Spleen (tissue), 11 donors: Measurements from ENCODE around the gene CCDC148. TPM values are rescaled to one million over a fixed set of nuclear protein-coding genes. Genes with fewer than 3 reads are reported as not detected.

Experiments
- DNase-seq: peaks from one replicate; pipeline ENCODE4 v3.0.0-alpha.2; 2020
- H3K27ac ChIP-seq, 8 donors: fragments of 200-600 bp; sonication (generic) in 7 of 8; 1 replicate in 4 of 8; 2 replicates in 4 of 8; pipeline versions ENCODE4 v1.5.0 to v1.8.0; 2016 to 2021; ENCODE audit warnings: inconsistent platforms in 4 of 8, mild to moderate bottlenecking in 4 of 8, moderate library complexity in 1 of 8
- H3K27me3 ChIP-seq, 7 donors: fragments of 200-600 bp; sonication (generic) in 6 of 7; replicated peaks in 1 of 7; 1 replicate in 4 of 7; 2 replicates in 3 of 7; pipeline versions ENCODE4 v1.5.0 to v1.8.0; 2016 to 2021; ENCODE audit warnings: inconsistent platforms in 3 of 7, mild to moderate bottlenecking in 1 of 7
- H3K36me3 ChIP-seq, 6 donors: fragments of 200-600 bp; sonication (generic) in 5 of 6; 1 replicate in 4 of 6; 2 replicates in 2 of 6; pipeline versions ENCODE4 v1.5.0 to v1.8.0; 2016 to 2021; ENCODE audit warnings: inconsistent platforms in 2 of 6
- H3K4me1 ChIP-seq, 6 donors: fragments of 200-600 bp; sonication (generic) in 5 of 6; 1 replicate in 3 of 6; 2 replicates in 3 of 6; pipeline versions ENCODE4 v1.5.0 to v1.8.0; 2016 to 2021; ENCODE audit warnings: inconsistent platforms in 3 of 6
- H3K4me3 ChIP-seq, 8 donors: fragments of 200-600 bp; sonication (generic) in 7 of 8; 1 replicate in 4 of 8; 2 replicates in 4 of 8; pipeline versions ENCODE4 v1.5.0 to v1.8.0; 2016 to 2021; ENCODE audit warnings: inconsistent platforms in 4 of 8, mild to moderate bottlenecking in 4 of 8, moderate library complexity in 2 of 8
- H3K9me3 ChIP-seq, 8 donors: fragments of 200-600 bp; sonication (generic) in 7 of 8; 1 replicate in 4 of 8; 2 replicates in 4 of 8; pipeline versions ENCODE4 v1.5.0 to v1.8.0; 2016 to 2021; ENCODE audit warnings: inconsistent platforms in 4 of 8
- POLR2A ChIP-seq, 3 donors: fragments of 450-650 bp; IDR thresholded peaks; one replicate each; pipeline ENCODE4 v1.5.1; 2017; ENCODE audit warnings: antibody characterized with exemption in 3 of 3, mild to moderate bottlenecking in 1 of 3
- POLR2AphosphoS5 ChIP-seq, 3 donors: sonication (generic); formaldehyde crosslinking; IDR thresholded peaks; one replicate each; pipeline ENCODE4 v1.5.1; 2017; ENCODE audit warnings: antibody characterized with exemption in 3 of 3
- WGBS, 5 donors: extraction: QIAGEN DNeasy Blood & Tissue Kit in 3 of 5; methylation state at CpG; one replicate each; pipeline versions ENCODE4 v1.1.5 to v1.1.7; 2013 to 2018; 5-methylcytosine and 5-hydroxymethylcytosine counted together
- intact Hi-C: fragments of 100-400 bp; cut with DNase I; formaldehyde crosslinking; loops from one replicate; pipeline ENCODE4 v1.15.0; 2023; ENCODE audit warnings: low total_unique reads
- polyA plus RNA-seq, 3 donors: library from polyadenylated mRNA; stranded (reverse); fragments of 200-250 nt; gene quantifications; one replicate each; pipeline ENCODE4 v1.2.1, GENCODE V29; 2013
- total RNA-seq, 7 donors: library from RNA; depleted of rRNA in 3 of 7; stranded (reverse); fragments of >200 nt in 3 of 7; fragmentation: NEBNext Ultra II Directional in 4 of 7; extraction: Animal tissue kit (Norgen Biotek cat#: 25700) in 4 of 7; gene quantifications; one replicate each; pipeline versions ENCODE4 v1.1.0 to v1.2.1, GENCODE V29; 2016 to 2021
- TF ChIP-seq, protein P1 (sequence below), 11 experiments: fragments of 200-600 bp in 7 of 11; fragments of 450-650 bp in 4 of 11; sonication (generic) in 4 of 11; IDR thresholded peaks in 8 of 11; conservative IDR thresholded peaks in 3 of 11; 1 replicate in 7 of 11; 2 replicates in 4 of 11; pipeline versions ENCODE4 v1.4.0 to v1.8.0; 2016 to 2021; ENCODE audit warnings: antibody characterized with exemption in 11 of 11, inconsistent platforms in 4 of 11, mild to moderate bottlenecking in 1 of 11
- donor health status: healthy with polysubstance abuse.
- donor health status: DM: no; HTN: no; CAD: no; lungs with moderate emphysema.
- donor health status: DM: no; HTN: no; CAD: no.
- donor health status: Bipolar disorder and iron deficiency.
- donor health status: healthy.
- donor health status: DM: no; HTN: no; CAD: no.
- donor health status: DM: yes; HTN: yes; CAD: no.

Gene CCDC148
- total and polyA plus RNA-seq, 10 donors, result 0.07 to 0.79 (median 0.46) TPM

DNA sequence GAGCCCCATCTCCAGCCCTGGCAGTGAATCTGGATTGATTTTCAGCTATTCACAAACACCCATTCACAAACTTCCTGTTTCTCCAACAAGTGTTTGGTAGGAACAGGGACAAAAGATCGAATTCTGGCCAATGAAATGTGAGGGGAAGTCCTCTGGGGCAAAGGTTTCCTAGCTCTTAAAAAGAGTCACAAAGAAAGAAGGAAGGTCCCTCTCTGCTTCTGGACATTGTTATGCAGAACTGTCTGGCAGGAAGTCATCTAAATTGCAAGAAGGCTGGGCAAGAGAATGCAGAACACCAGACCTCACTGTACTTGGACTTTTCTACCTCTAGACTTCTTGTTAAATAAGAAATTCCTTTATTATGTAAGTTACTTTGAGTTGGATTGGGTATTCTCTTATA lies 137.3 kb downstream of the CCDC148 start:
- TF ChIP-seq POLR2AphosphoS5 (IDR thresholded peaks at IDR 0.05) (no peak), POLR2A (IDR thresholded peaks at IDR 0.05) (no peak)
- TF ChIP-seq, protein P1, sequence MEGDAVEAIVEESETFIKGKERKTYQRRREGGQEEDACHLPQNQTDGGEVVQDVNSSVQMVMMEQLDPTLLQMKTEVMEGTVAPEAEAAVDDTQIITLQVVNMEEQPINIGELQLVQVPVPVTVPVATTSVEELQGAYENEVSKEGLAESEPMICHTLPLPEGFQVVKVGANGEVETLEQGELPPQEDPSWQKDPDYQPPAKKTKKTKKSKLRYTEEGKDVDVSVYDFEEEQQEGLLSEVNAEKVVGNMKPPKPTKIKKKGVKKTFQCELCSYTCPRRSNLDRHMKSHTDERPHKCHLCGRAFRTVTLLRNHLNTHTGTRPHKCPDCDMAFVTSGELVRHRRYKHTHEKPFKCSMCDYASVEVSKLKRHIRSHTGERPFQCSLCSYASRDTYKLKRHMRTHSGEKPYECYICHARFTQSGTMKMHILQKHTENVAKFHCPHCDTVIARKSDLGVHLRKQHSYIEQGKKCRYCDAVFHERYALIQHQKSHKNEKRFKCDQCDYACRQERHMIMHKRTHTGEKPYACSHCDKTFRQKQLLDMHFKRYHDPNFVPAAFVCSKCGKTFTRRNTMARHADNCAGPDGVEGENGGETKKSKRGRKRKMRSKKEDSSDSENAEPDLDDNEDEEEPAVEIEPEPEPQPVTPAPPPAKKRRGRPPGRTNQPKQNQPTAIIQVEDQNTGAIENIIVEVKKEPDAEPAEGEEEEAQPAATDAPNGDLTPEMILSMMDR (IDR thresholded peaks at IDR 0.05 in 8 of 11, conservative IDR thresholded peaks at IDR 0.05 in 3 of 11), result no peak
- H3K27ac ChIP-seq, result no peak overlapping the region
- DNase-seq, result no peak
- H3K36me3 ChIP-seq, result no peaks in the 10 kb centered on the region
- no peaks in the 10 kb centered on the region for H3K27me3 ChIP-seq
- 38 to 61% (median 43%) methylated on average over 1 of the region's 1 CpG for WGBS, 5 donors
- intact Hi-C loops, result no loop called here
- H3K9me3 ChIP-seq, result no peaks in the 10 kb centered on the region
- no peaks in the 10 kb centered on the region for H3K4me1 ChIP-seq
- no peak overlapping the region for H3K4me3 ChIP-seq

DNA sequence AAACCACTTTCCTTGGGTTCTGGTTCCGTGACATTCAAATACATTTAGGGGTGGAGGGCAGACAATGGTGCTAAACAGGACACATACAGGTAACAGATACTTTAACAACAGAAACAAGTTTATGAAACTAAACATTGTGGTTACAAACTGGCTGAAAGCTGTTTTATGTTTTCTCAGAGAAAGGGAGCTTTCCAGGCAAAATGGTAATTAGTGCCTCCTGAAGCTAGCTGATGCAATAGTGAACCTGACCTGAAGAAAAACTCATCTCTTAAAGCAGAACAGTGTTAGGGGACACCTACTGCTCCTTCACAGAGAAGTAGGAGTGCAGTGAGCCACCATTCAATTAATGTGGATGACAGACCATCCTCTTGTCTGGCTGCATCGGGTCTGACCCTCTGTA lies 138.9 kb downstream of the CCDC148 start:
- Histone ChIP-seq H3K27ac (no peak overlapping the region), H3K36me3 (no peaks in the 10 kb centered on the region), H3K4me3 (no peak overlapping the region), H3K9me3 (no peaks in the 10 kb centered on the region), H3K27me3 (no peaks in the 10 kb centered on the region), H3K4me1 (no peaks in the 10 kb centered on the region)
- no peak for TF ChIP-seq POLR2AphosphoS5 (IDR thresholded peaks at IDR 0.05)
- TF ChIP-seq, protein P1 (IDR thresholded peaks at IDR 0.05 in 8 of 11, conservative IDR thresholded peaks at IDR 0.05 in 3 of 11), result no peak
- no peak for TF ChIP-seq POLR2A (IDR thresholded peaks at IDR 0.05)
- intact Hi-C loops, result no loop called here
- DNase-seq, result no peak
- 81 to 96% (median 91%) methylated on average over 2 of the region's 2 CpGs for WGBS, 5 donors

DNA sequence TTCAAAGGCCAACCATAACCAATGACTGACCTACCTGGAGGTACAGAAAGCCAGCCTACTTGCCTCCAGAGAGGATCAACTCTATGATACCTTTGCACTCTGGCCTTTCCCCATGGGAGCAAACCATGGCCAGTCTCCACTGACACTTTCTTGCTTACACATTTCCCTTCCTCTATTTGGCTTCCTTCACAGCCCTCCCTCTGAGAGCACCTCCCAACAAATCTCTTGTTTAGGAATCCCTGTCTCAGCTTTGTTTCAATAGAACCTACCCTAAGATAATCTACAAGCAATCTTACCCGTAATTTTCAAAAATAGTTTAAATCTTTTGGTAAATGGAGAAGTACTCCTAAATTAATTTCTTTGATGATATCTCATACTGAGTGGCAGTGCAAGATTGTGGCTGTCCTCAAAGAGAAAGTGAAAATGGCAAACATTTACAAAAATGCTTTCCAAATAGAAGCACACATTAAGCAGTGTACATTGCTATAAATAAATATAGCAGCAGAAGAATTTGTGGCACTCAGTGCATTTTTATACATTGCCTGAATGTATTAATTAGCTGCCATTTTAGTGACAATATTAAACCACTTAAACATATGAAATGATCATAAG lies 140.6 kb downstream of the CCDC148 start:
- no peak for DNase-seq
- H3K27me3 ChIP-seq, result no peaks in the 10 kb centered on the region
- no peaks in the 10 kb centered on the region for H3K4me1 ChIP-seq
- 33 to 52% (median 40%) methylated on average over 1 of the region's 1 CpG for WGBS, 5 donors
- TF ChIP-seq, protein P1 (IDR thresholded peaks at IDR 0.05 in 8 of 11, conservative IDR thresholded peaks at IDR 0.05 in 3 of 11), result no peak
- no peak for TF ChIP-seq POLR2AphosphoS5 (IDR thresholded peaks at IDR 0.05)
- no peak for TF ChIP-seq POLR2A (IDR thresholded peaks at IDR 0.05)
- H3K36me3 ChIP-seq, result no peaks in the 10 kb centered on the region
- no peaks in the 10 kb centered on the region for H3K9me3 ChIP-seq
- H3K4me3 ChIP-seq, result peak overlapping the region in 1 of 8 donors; percentile 15
- peak overlapping the region in 1 of 8 donors; percentile 15 for H3K27ac ChIP-seq
- intact Hi-C loops, result no loop called here

DNA sequence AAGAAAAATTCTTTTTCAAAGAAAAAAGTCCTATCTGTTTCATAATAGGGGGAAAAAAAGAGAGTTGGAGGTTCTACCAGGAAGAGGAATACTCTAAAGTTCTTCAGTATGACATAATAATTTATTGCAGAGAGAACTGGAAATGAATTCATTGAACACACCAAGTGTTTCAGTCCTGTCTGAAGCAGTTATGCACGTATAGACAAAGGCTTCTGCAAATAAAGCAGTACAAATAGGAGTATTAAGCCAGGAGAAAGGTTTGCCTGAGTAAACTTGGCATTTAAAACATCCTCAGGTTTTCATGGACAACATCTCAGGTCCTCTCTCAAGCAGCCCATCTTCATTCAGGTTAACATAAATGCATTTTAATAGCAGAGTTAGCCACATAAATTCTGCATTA lies 141.6 kb downstream of the CCDC148 start:
- intact Hi-C loops, result no loop called here
- H3K4me3 ChIP-seq, result no peak overlapping the region
- no peak overlapping the region for H3K27ac ChIP-seq
- no peaks in the 10 kb centered on the region for H3K9me3 ChIP-seq
- DNase-seq, result no peak
- no peaks in the 10 kb centered on the region for H3K36me3 ChIP-seq
- 28 to 59% (median 47%) methylated on average over 1 of the region's 1 CpG for WGBS, 5 donors
- H3K27me3 ChIP-seq, result no peaks in the 10 kb centered on the region
- TF ChIP-seq, protein P1 (IDR thresholded peaks at IDR 0.05 in 8 of 11, conservative IDR thresholded peaks at IDR 0.05 in 3 of 11), result no peak
- no peak for TF ChIP-seq POLR2A (IDR thresholded peaks at IDR 0.05)
- TF ChIP-seq POLR2AphosphoS5 (IDR thresholded peaks at IDR 0.05), result no peak
- no peaks in the 10 kb centered on the region for H3K4me1 ChIP-seq
